ENCODE results near the gene IGF1. TPM values are rescaled to one million over a fixed set of nuclear protein-coding genes. Genes with fewer than 3 reads are reported as not detected.

The IGF1 gene
- total and polyA plus RNA-seq, 10 of the 15 experiments (the other 5 are each of a cell fraction or from before 2014, with no cell fraction given), result 2.4 to 9.2 (median 3.5) TPM

GRCh38 chr12:102461501-102461900 lies 18.9 kb downstream of the IGF1 start:
- H4K20me1 ChIP-seq (ENCODE audit: control insufficient read depth, insufficient read depth), result no peaks in the 10 kb centered on the region
- WGBS (ENCODE audit: insufficient coverage, insufficient replicate concordance, low lambda C conversion rate, missing lambda C conversion rate), result 39% methylated on average over 1 of the region's 1 CpG
- ChIA-PET CTCF (no interaction called here), POLR2A (no interaction called here), SMC1A (ENCODE audit: uncharacterized antibody, unreplicated experiment) (no interaction called here), RAD21 (ENCODE audit: unreplicated experiment) (no interaction called here)
- H3K4me2 ChIP-seq (ENCODE audit: control insufficient read depth, insufficient read depth), result no peak overlapping the region
- TF ChIP-seq ZNF274 (IDR thresholded peaks at IDR 0.05; ENCODE audit: insufficient read depth, insufficient read length), result no peak
- no peak for TF ChIP-seq RELB (IDR thresholded peaks at IDR 0.05; ENCODE audit: low read depth)
- TF ChIP-seq, protein P1, sequence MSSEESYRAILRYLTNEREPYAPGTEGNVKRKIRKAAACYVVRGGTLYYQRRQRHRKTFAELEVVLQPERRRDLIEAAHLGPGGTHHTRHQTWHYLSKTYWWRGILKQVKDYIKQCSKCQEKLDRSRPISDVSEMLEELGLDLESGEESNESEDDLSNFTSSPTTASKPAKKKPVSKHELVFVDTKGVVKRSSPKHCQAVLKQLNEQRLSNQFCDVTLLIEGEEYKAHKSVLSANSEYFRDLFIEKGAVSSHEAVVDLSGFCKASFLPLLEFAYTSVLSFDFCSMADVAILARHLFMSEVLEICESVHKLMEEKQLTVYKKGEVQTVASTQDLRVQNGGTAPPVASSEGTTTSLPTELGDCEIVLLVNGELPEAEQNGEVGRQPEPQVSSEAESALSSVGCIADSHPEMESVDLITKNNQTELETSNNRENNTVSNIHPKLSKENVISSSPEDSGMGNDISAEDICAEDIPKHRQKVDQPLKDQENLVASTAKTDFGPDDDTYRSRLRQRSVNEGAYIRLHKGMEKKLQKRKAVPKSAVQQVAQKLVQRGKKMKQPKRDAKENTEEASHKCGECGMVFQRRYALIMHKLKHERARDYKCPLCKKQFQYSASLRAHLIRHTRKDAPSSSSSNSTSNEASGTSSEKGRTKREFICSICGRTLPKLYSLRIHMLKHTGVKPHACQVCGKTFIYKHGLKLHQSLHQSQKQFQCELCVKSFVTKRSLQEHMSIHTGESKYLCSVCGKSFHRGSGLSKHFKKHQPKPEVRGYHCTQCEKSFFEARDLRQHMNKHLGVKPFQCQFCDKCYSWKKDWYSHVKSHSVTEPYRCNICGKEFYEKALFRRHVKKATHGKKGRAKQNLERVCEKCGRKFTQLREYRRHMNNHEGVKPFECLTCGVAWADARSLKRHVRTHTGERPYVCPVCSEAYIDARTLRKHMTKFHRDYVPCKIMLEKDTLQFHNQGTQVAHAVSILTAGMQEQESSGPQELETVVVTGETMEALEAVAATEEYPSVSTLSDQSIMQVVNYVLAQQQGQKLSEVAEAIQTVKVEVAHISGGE (CRISPR knock-in tag; IDR thresholded peaks at IDR 0.05), result no peak
- TF ChIP-seq, protein P2, sequence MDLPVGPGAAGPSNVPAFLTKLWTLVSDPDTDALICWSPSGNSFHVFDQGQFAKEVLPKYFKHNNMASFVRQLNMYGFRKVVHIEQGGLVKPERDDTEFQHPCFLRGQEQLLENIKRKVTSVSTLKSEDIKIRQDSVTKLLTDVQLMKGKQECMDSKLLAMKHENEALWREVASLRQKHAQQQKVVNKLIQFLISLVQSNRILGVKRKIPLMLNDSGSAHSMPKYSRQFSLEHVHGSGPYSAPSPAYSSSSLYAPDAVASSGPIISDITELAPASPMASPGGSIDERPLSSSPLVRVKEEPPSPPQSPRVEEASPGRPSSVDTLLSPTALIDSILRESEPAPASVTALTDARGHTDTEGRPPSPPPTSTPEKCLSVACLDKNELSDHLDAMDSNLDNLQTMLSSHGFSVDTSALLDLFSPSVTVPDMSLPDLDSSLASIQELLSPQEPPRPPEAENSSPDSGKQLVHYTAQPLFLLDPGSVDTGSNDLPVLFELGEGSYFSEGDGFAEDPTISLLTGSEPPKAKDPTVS (IDR thresholded peaks at IDR 0.05; ENCODE audit: low read depth, low read length), result no peak
- TF ChIP-seq MEF2B (IDR thresholded peaks at IDR 0.05; ENCODE audit: partially characterized antibody, poor library complexity, severe bottlenecking), result no peak
- no peak for TF ChIP-seq BCL11A (IDR thresholded peaks at IDR 0.05; ENCODE audit: low read depth, low read length)
- TF ChIP-seq HDAC6 (IDR thresholded peaks at IDR 0.05; ENCODE audit: unreplicated experiment), result no peak
- no peak for TF ChIP-seq SRF (IDR thresholded peaks at IDR 0.05; ENCODE audit: low read depth in 2 of 2, low read length in 2 of 2)
- TF ChIP-seq CHD1 (IDR thresholded peaks at IDR 0.05; ENCODE audit: low read depth, low read length), result no peak
- TF ChIP-seq EP300 (IDR thresholded peaks at IDR 0.05; ENCODE audit: borderline replicate concordance in 1 of 2, control insufficient read depth in 1 of 2, low read depth in 2 of 2, low read length in 2 of 2), result no peak
- H3K9me3 ChIP-seq (replicated peaks; ENCODE audit: control insufficient read depth, insufficient read depth, low read length), result no peaks in the 10 kb centered on the region
- ATAC-seq, result no peak
- no peak overlapping the region for H3K4me3 ChIP-seq
- H3K27me3 ChIP-seq (replicated peaks in 1 of 2; ENCODE audit: control insufficient read depth in 2 of 2, insufficient read depth in 2 of 2, low read length in 1 of 2), result no peaks in the 10 kb centered on the region
- no peak for DNase-seq (ENCODE audit: low read depth, low spot score)
- no peaks in the 10 kb centered on the region for H3K79me2 ChIP-seq (ENCODE audit: control insufficient read depth, insufficient read depth, low read length)
- H2AFZ ChIP-seq (ENCODE audit: control insufficient read depth, low read depth, low read length), result no peak overlapping the region
- in situ Hi-C loops (cut with MboI), result no loop called here
- no peaks in the 10 kb centered on the region for H3K36me3 ChIP-seq (ENCODE audit: control insufficient read depth in 2 of 2, insufficient read depth in 2 of 2, low read length in 1 of 2)
- H3K27ac ChIP-seq (ENCODE audit: control insufficient read depth, insufficient read depth), result no peak overlapping the region
- no peak overlapping the region for H3K9ac ChIP-seq (ENCODE audit: control insufficient read depth, insufficient read depth, low read length)
- no peaks in the 10 kb centered on the region for H3K4me1 ChIP-seq (ENCODE audit: control insufficient read depth, insufficient read depth, low read length)
- intact Hi-C loops (cut with micrococcal nuclease; ENCODE audit: unreplicated experiment), result no loop called here
- BruUV-seq (replicated peaks), result no TSS peak
- no peak for FAIRE-seq
